Panc1 (cell line): ENCODE measurements around the gene TBXAS1.

Experiments used
- POLR2AphosphoS5 ChIP-seq: IDR thresholded peaks from 2 replicates; pipeline ENCODE4 v1.6.1; 2012; ENCODE audit warnings: mild to moderate bottlenecking, low read depth, low read length, moderate library complexity
- SIN3A ChIP-seq: IDR thresholded peaks from 2 replicates; pipeline ENCODE4 v1.6.1; 2012; ENCODE audit warnings: low read depth, mild to moderate bottlenecking, low read length, moderate library complexity, borderline replicate concordance; ENCODE audit not compliant: insufficient read depth
- TCF7L2 ChIP-seq: IDR thresholded peaks from 2 replicates; pipeline ENCODE4 v1.6.1; 2011; ENCODE audit warnings: mild to moderate bottlenecking, low read depth, low read length, inconsistent platforms
- TF ChIP-seq, protein P1 (sequence below): fragments of 450-650 bp; IDR thresholded peaks from 2 replicates; pipeline ENCODE4 v1.5.1; 2017; ENCODE audit warnings: mild to moderate bottlenecking
- TF ChIP-seq, protein P2 (sequence below), 2 experiments: IDR thresholded peaks; 2 replicates each; pipeline ENCODE4 v1.6.1; 2011 to 2012; ENCODE audit warnings: low read depth in 2 of 2, control low read depth in 1 of 2, low read length in 1 of 2, mild to moderate bottlenecking in 1 of 2, moderate library complexity in 1 of 2; ENCODE audit not compliant: insufficient read depth in 1 of 2

DNA sequence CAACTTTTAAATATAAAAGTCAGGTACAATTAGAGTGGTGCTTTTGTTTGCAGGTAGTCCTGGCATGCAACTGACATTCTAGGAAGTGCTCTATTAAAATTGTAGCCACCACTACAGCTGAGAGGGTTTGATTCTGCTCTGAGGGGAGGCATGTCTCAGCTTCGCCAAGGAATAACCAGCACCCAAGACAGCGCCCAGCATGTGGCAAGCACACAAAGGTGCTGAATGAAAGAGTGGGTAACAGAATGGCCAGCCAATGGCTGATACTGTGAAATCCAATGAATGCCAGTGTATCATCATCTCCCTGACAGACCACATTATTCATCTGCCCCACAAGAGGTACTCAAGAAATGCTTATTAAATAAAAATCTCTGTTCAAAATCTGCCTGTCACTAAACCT, 226.8 kb downstream of the TBXAS1 start:
- TF ChIP-seq, protein P1, sequence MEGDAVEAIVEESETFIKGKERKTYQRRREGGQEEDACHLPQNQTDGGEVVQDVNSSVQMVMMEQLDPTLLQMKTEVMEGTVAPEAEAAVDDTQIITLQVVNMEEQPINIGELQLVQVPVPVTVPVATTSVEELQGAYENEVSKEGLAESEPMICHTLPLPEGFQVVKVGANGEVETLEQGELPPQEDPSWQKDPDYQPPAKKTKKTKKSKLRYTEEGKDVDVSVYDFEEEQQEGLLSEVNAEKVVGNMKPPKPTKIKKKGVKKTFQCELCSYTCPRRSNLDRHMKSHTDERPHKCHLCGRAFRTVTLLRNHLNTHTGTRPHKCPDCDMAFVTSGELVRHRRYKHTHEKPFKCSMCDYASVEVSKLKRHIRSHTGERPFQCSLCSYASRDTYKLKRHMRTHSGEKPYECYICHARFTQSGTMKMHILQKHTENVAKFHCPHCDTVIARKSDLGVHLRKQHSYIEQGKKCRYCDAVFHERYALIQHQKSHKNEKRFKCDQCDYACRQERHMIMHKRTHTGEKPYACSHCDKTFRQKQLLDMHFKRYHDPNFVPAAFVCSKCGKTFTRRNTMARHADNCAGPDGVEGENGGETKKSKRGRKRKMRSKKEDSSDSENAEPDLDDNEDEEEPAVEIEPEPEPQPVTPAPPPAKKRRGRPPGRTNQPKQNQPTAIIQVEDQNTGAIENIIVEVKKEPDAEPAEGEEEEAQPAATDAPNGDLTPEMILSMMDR: no peak
- TF ChIP-seq, protein P2, sequence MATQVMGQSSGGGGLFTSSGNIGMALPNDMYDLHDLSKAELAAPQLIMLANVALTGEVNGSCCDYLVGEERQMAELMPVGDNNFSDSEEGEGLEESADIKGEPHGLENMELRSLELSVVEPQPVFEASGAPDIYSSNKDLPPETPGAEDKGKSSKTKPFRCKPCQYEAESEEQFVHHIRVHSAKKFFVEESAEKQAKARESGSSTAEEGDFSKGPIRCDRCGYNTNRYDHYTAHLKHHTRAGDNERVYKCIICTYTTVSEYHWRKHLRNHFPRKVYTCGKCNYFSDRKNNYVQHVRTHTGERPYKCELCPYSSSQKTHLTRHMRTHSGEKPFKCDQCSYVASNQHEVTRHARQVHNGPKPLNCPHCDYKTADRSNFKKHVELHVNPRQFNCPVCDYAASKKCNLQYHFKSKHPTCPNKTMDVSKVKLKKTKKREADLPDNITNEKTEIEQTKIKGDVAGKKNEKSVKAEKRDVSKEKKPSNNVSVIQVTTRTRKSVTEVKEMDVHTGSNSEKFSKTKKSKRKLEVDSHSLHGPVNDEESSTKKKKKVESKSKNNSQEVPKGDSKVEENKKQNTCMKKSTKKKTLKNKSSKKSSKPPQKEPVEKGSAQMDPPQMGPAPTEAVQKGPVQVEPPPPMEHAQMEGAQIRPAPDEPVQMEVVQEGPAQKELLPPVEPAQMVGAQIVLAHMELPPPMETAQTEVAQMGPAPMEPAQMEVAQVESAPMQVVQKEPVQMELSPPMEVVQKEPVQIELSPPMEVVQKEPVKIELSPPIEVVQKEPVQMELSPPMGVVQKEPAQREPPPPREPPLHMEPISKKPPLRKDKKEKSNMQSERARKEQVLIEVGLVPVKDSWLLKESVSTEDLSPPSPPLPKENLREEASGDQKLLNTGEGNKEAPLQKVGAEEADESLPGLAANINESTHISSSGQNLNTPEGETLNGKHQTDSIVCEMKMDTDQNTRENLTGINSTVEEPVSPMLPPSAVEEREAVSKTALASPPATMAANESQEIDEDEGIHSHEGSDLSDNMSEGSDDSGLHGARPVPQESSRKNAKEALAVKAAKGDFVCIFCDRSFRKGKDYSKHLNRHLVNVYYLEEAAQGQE (IDR thresholded peaks at IDR 0.05; ENCODE audit: insufficient read depth in 1 of 2, low read depth in 2 of 2, low read length in 1 of 2): no peak
- no peak for TF ChIP-seq POLR2AphosphoS5
- no peak for TF ChIP-seq SIN3A
- TF ChIP-seq TCF7L2: no peak
